ENCODE measurements around the gene KISS1.

- no peak for TF ChIP-seq ZNF335 (tag by site-specific recombination; conservative IDR thresholded peaks at IDR 0.05)
- TF ChIP-seq SP2 (tag by site-specific recombination; IDR thresholded peaks at IDR 0.05) = no peak
- no peak for TF ChIP-seq CTCF (tag by site-specific recombination; IDR thresholded peaks at IDR 0.05)
- TF ChIP-seq ZNF548 (tag by site-specific recombination; IDR thresholded peaks at IDR 0.05) = no peak
- no peak for TF ChIP-seq ZFP69B (tag by site-specific recombination; IDR thresholded peaks at IDR 0.05)
- no peak for TF ChIP-seq ZNF16 (tag by site-specific recombination; IDR thresholded peaks at IDR 0.05; ENCODE audit: low read depth)
- TF ChIP-seq KLF1 (tag by site-specific recombination; IDR thresholded peaks at IDR 0.05) = no peak
- no peak for TF ChIP-seq GLI4 (tag by site-specific recombination; IDR thresholded peaks at IDR 0.05)
- TF ChIP-seq ZNF626 (tag by site-specific recombination; IDR thresholded peaks at IDR 0.05) = no peak
- no peak for TF ChIP-seq KLF9 (tag by site-specific recombination; IDR thresholded peaks at IDR 0.05; ENCODE audit: low read depth)
Measured at GRCh38 chr1:204223129-204223860, 27.0 kb upstream of the KISS1 start.
